Gastroesophageal sphincter (tissue), 4 donors: ENCODE measurements around the gene SPATS2L. TPM values are rescaled to one million over a fixed set of nuclear protein-coding genes. Genes with fewer than 3 reads are reported as not detected.

ENCODE experiments used
- ATAC-seq: fragments of 150-250 bp; one replicate; pipeline ENCODE4 v1.9.1; 2016; ENCODE audit warnings: mild to moderate bottlenecking, moderate library complexity
- H3K27ac ChIP-seq, 4 donors: fragments of 200-600 bp; sonication (generic) in 3 of 4; 1 replicate in 3 of 4; 2 replicates in 1 of 4; pipeline ENCODE4 v1.5.1; 2016 to 2019
- H3K27me3 ChIP-seq: fragments of 200-600 bp; sonication (generic); one replicate; pipeline ENCODE4 v1.5.1; 2019
- H3K36me3 ChIP-seq, 2 donors: fragments of 200-600 bp; sonication (generic); one replicate each; pipeline ENCODE4 v1.5.1; 2019; ENCODE audit warnings: control low read depth in 1 of 2
- H3K4me1 ChIP-seq, 3 donors: fragments of 200-600 bp; sonication (generic); 1 replicate in 2 of 3; 2 replicates in 1 of 3; pipeline ENCODE4 v1.5.1; 2016 to 2019; ENCODE audit warnings: control low read depth in 2 of 3
- H3K4me3 ChIP-seq, 2 donors: fragments of 200-600 bp; sonication (generic); one replicate each; pipeline ENCODE4 v1.5.1; 2019; ENCODE audit warnings: mild to moderate bottlenecking in 1 of 2, moderate library complexity in 1 of 2
- H3K9me3 ChIP-seq, 3 donors: fragments of 200-600 bp; sonication (generic); one replicate each; pipeline ENCODE4 v1.5.1; 2017 to 2019; ENCODE audit warnings: control low read depth in 2 of 3
- EP300 ChIP-seq: sonication (generic); formaldehyde crosslinking; IDR thresholded peaks from one replicate; pipeline ENCODE4 v1.6.1; 2017; ENCODE audit warnings: antibody characterized with exemption, mild to moderate bottlenecking
- POLR2A ChIP-seq, 2 donors: fragments of 450-650 bp; IDR thresholded peaks; one replicate each; pipeline ENCODE4 v1.6.1; 2017; ENCODE audit warnings: antibody characterized with exemption in 2 of 2, mild to moderate bottlenecking in 2 of 2, moderate library complexity in 1 of 2
- POLR2AphosphoS5 ChIP-seq: sonication (generic); formaldehyde crosslinking; IDR thresholded peaks from one replicate; pipeline ENCODE4 v1.6.1; 2017; ENCODE audit warnings: antibody characterized with exemption
- WGBS, 2 donors: methylation state at CpG; one replicate each; pipeline ENCODE4 v1.1.5; 2018; ENCODE audit warnings: low coverage in 1 of 2; 5-methylcytosine and 5-hydroxymethylcytosine counted together
- total RNA-seq, 4 donors: library from RNA; depleted of rRNA; stranded (reverse); fragments of >200 nt; gene quantifications; one replicate each; pipeline ENCODE4 v1.1.0, GENCODE V29; 2016
- TF ChIP-seq, protein P1 (sequence below), 4 experiments: fragments of 200-600 bp in 2 of 4; fragments of 450-650 bp in 2 of 4; sonication (generic) in 1 of 4; IDR thresholded peaks; one replicate each; pipeline ENCODE4 v1.5.1; 2017 to 2019; ENCODE audit warnings: antibody characterized with exemption in 4 of 4, mild to moderate bottlenecking in 2 of 4, moderate library complexity in 2 of 4

Gene SPATS2L
- total RNA-seq, 4 donors from 2014 or later: 50.6 to 120 (median 91.5) TPM

DNA sequence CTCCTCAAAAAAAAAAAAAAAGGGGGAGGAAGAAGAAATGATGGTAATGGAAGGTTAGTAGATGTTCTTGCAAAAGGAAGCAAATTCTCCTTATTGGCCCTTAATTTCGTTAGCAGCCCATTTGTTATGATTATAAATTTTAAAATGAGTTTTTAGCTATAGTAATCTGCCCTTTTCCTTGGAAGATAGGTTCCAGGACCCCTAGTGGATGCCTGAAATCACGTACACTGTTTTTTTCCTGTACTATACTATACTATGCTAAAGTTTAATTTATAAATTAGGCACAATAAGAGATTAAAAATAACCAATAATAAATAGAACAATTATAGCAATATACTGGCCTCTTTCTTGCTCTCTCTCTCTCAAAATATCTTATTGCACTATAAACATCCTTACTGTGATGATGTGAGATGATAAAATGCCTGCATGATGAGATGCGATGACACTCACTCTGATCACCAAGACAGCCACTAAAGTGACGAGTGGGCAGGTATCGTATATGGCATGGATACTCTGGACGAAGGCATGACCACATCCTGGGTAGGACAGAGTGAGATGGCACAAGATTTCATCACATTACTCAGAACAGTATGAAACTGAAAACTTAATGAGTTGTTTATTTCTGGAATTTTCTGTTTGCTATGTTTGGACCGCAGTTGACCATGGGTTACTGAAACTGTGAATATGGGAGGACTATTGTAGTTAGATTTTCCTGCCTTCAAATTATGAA is 116.2 kb downstream of the SPATS2L start:
- ATAC-seq: no peak
- TF ChIP-seq POLR2A (IDR thresholded peaks at IDR 0.05): no peak
- TF ChIP-seq EP300: no peak
- no peak for TF ChIP-seq POLR2AphosphoS5
- TF ChIP-seq, protein P1, sequence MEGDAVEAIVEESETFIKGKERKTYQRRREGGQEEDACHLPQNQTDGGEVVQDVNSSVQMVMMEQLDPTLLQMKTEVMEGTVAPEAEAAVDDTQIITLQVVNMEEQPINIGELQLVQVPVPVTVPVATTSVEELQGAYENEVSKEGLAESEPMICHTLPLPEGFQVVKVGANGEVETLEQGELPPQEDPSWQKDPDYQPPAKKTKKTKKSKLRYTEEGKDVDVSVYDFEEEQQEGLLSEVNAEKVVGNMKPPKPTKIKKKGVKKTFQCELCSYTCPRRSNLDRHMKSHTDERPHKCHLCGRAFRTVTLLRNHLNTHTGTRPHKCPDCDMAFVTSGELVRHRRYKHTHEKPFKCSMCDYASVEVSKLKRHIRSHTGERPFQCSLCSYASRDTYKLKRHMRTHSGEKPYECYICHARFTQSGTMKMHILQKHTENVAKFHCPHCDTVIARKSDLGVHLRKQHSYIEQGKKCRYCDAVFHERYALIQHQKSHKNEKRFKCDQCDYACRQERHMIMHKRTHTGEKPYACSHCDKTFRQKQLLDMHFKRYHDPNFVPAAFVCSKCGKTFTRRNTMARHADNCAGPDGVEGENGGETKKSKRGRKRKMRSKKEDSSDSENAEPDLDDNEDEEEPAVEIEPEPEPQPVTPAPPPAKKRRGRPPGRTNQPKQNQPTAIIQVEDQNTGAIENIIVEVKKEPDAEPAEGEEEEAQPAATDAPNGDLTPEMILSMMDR (IDR thresholded peaks at IDR 0.05): no peak
- Histone ChIP-seq H3K36me3 (peaks cover 4 to 55% of the 10 kb centered on the region in 2 donors), H3K4me1 (no peaks in the 10 kb centered on the region), H3K4me3 (no peak overlapping the region), H3K27ac (no peak overlapping the region), H3K9me3 (no peaks in the 10 kb centered on the region), H3K27me3 (no peaks in the 10 kb centered on the region)
- 81 to 82% methylated on average over 6 to 7 of the region's 7 CpGs for WGBS, 2 donors

DNA sequence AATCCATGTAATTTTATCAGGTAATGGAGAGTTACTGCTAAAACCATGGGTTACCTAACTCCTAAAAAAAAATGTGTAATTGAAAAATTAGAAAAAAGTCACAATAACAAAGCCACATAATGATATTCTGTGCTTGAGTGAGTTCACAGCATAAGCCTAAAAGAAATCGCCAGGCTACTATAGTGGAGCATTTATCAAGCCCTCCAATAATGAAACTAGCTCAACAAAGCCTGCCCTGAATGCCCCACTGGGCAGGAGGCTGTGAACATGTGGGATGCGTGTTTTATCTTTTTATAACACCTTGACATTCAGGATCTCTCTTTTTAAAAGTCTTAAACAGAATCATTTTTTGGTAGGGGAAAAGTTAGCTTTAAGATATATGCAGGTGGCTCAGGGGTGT is 117.0 kb downstream of the SPATS2L start:
- Histone ChIP-seq H3K36me3 (peaks cover 4 to 63% of the 10 kb centered on the region in 2 donors), H3K9me3 (no peaks in the 10 kb centered on the region), H3K4me3 (no peak overlapping the region), H3K27ac (no peak overlapping the region), H3K27me3 (no peaks in the 10 kb centered on the region), H3K4me1 (no peaks in the 10 kb centered on the region)
- WGBS, 2 donors: 90 to 100% methylated on average over 2 of the region's 2 CpGs
- TF ChIP-seq POLR2AphosphoS5 (no peak), POLR2A (IDR thresholded peaks at IDR 0.05) (no peak), EP300 (no peak)
- TF ChIP-seq, protein P1 (IDR thresholded peaks at IDR 0.05): no peak
- ATAC-seq: no peak

DNA sequence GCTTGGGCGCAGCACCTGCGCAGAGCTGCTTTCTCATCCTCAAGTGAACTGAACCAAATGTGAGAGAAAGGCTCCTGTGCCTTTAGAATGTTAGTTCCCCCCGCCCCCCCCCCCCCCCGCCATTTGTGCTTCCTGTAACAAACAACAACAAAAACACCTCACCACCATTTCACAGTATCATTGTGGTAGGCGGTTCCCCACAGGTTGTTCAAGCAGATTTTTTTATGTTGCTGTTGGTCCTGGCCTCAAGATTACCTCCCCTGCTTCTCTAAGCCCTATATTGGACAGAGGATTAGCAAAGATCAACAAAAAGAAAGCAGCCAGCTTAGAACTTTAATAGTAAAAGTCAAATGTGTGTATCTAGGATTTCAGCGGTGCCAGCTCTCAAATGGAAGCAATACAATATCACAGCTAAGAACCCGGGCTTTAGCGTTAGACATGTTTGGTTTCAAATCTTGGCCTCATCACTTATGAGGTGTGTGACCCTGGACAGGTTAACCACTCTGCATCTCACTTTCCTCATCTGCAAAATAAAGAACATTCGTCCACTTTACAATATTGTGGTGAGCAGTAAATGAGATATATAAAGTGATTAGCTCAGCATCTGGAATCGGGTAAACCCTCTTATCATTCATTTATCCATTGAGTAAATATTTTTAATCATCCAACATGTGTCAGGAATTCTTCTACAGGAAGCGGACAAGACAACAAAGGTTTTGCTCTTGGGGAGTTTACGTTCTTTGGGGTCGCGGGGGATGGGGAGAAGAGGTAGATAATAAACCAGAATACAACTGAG is 118.7 kb downstream of the SPATS2L start:
- no peaks in the 10 kb centered on the region for H3K4me1 ChIP-seq
- TF ChIP-seq EP300 (no peak), POLR2AphosphoS5 (no peak), POLR2A (IDR thresholded peaks at IDR 0.05) (no peak)
- TF ChIP-seq, protein P1 (IDR thresholded peaks at IDR 0.05): no peak
- H3K4me3 ChIP-seq: no peak overlapping the region
- no peaks in the 10 kb centered on the region for H3K27me3 ChIP-seq
- 69 to 81% methylated on average over 9 to 13 of the region's 14 CpGs for WGBS, 2 donors
- H3K27ac ChIP-seq: no peak overlapping the region
- no peak for ATAC-seq
- no peaks in the 10 kb centered on the region for H3K9me3 ChIP-seq
- peaks cover 0 to 62% of the 10 kb centered on the region in 2 donors for H3K36me3 ChIP-seq

DNA sequence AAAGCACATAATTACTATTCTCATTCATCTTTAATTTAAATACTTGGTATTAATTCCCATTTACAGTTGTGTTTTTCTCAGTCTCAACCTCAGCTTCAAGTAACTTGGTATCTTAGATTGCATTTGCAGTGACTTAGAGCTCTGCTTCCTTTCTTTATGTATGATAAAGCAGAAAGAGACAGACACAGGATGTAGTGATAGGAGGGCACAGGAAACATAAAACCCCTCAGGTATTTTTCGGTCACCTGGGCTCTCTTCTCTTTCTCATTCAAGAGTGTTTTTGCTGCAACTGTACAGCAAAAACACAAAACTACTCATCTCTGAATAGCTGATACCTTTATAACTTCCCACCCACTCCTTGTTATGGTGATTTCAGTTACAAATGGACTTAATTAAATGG is 120.3 kb downstream of the SPATS2L start:
- Histone ChIP-seq H3K9me3 (no peaks in the 10 kb centered on the region), H3K27me3 (no peaks in the 10 kb centered on the region), H3K4me3 (no peak overlapping the region), H3K36me3 (peaks cover 0 to 49% of the 10 kb centered on the region in 2 donors), H3K4me1 (no peaks in the 10 kb centered on the region), H3K27ac (no peak overlapping the region)
- TF ChIP-seq, protein P1 (IDR thresholded peaks at IDR 0.05): no peak
- TF ChIP-seq POLR2AphosphoS5: no peak
- 75 to 88% methylated on average over 1 of the region's 1 CpG for WGBS, 2 donors
- no peak for ATAC-seq
